ENCODE data around the gene PLXDC2. TPM values are rescaled to one million over a fixed set of nuclear protein-coding genes. Genes with fewer than 3 reads are reported as not detected.

The PLXDC2 gene
- total RNA-seq, 1 donor from 2014 or later = 1.3 TPM

GRCh38 chr10:19944911-19945663 lies 128.9 kb downstream of the PLXDC2 start:
- no peaks in the 10 kb centered on the region for H3K36me3 ChIP-seq (ENCODE audit: control insufficient read depth, insufficient read depth, low read length)
- DNase-seq (ENCODE audit: low read depth) (no peak), FAIRE-seq (no peak)
- no peak overlapping the region for H3K4me3 ChIP-seq (ENCODE audit: low read depth, low read length)
- no peaks in the 10 kb centered on the region for H3K27me3 ChIP-seq (ENCODE audit: control insufficient read depth, insufficient read depth, low read length)
- TF ChIP-seq CTCF (IDR thresholded peaks at IDR 0.05; ENCODE audit: insufficient read depth, low read length, severe bottlenecking) = no peak

GRCh38 chr10:19946245-19946644 lies 130.0 kb downstream of the PLXDC2 start:
- FAIRE-seq = no peak

GRCh38 chr10:19946791-19947190 lies 130.6 kb downstream of the PLXDC2 start:
- H3K27me3 ChIP-seq (ENCODE audit: control insufficient read depth, insufficient read depth, low read length) = no peaks in the 10 kb centered on the region
- H3K4me3 ChIP-seq (ENCODE audit: low read depth, low read length) = no peak overlapping the region
- DNase-seq (ENCODE audit: low read depth) (no peak), FAIRE-seq (no peak)
- no peak for TF ChIP-seq CTCF (IDR thresholded peaks at IDR 0.05; ENCODE audit: insufficient read depth, low read length, severe bottlenecking)
- H3K36me3 ChIP-seq (ENCODE audit: control insufficient read depth, insufficient read depth, low read length) = no peaks in the 10 kb centered on the region

More at GRCh38 chr10:19946245-19946644, 130.0 kb downstream of the PLXDC2 start:
- no peak overlapping the region for H3K4me3 ChIP-seq (ENCODE audit: low read depth, low read length)
- DNase-seq (ENCODE audit: low read depth) = no peak
- H3K27me3 ChIP-seq (ENCODE audit: control insufficient read depth, insufficient read depth, low read length) = no peaks in the 10 kb centered on the region
- no peak for TF ChIP-seq CTCF (IDR thresholded peaks at IDR 0.05; ENCODE audit: insufficient read depth, low read length, severe bottlenecking)
- no peaks in the 10 kb centered on the region for H3K36me3 ChIP-seq (ENCODE audit: control insufficient read depth, insufficient read depth, low read length)

- TF ChIP-seq CTCF (IDR thresholded peaks at IDR 0.05; ENCODE audit: insufficient read depth, low read length, severe bottlenecking) = no peak
Observed at GRCh38 chr10:19947215-19947614, 131.0 kb downstream of the PLXDC2 start.

GRCh38 chr10:19947656-19948055 lies 131.4 kb downstream of the PLXDC2 start:
- no peak for FAIRE-seq
- no peak overlapping the region for H3K4me3 ChIP-seq (ENCODE audit: low read depth, low read length)
- no peaks in the 10 kb centered on the region for H3K27me3 ChIP-seq (ENCODE audit: control insufficient read depth, insufficient read depth, low read length)
- TF ChIP-seq CTCF (IDR thresholded peaks at IDR 0.05; ENCODE audit: insufficient read depth, low read length, severe bottlenecking) = no peak
- DNase-seq (ENCODE audit: low read depth) = no peak
- H3K36me3 ChIP-seq (ENCODE audit: control insufficient read depth, insufficient read depth, low read length) = no peaks in the 10 kb centered on the region

More at GRCh38 chr10:19947215-19947614, 131.0 kb downstream of the PLXDC2 start:
- H3K4me3 ChIP-seq (ENCODE audit: low read depth, low read length) = no peak overlapping the region
- H3K36me3 ChIP-seq (ENCODE audit: control insufficient read depth, insufficient read depth, low read length) = no peaks in the 10 kb centered on the region
- no peak for FAIRE-seq
- H3K27me3 ChIP-seq (ENCODE audit: control insufficient read depth, insufficient read depth, low read length) = no peaks in the 10 kb centered on the region
- no peak for DNase-seq (ENCODE audit: low read depth)
